B cell (primary cell): ENCODE results near the gene ELMOD3. TPM values are rescaled to one million over a fixed set of nuclear protein-coding genes. Genes with fewer than 3 reads are reported as not detected.
"Not testable (repeated sequence)": the region's sequence is repeated elsewhere in the genome, so short reads cannot be mapped to it uniquely, and the experiment has no call there.

Experiments
- ATAC-seq: fragments of 200-7000 bp; cut with Tn5 transposase; one replicate; pipeline ENCODE4 v1.10.0; 2021; ENCODE audit warnings: low read depth, mild to moderate bottlenecking, moderate number of reproducible peaks, moderate library complexity
- CTCF ChIA-PET: fragments of 350-600 bp; sonication (Branson Sonifier 250); formaldehyde crosslinking; loops from one replicate; lab custom pipeline; 2021; ENCODE audit warnings: antibody characterized with exemption, inconsistent platforms; lab: Charles Lee
- POLR2A ChIA-PET: fragments of 350-600 bp; sonication (Branson Sonifier 250); formaldehyde crosslinking; loops from one replicate; lab custom pipeline; 2021; ENCODE audit warnings: antibody characterized with exemption; lab: Charles Lee
- DNase-seq: peaks from one replicate; pipeline ENCODE4 v3.0.0; 2013
- H2AFZ ChIP-seq: 2 replicates; pipeline ENCODE4 v1.6.1; 2012; ENCODE audit warnings: mild to moderate bottlenecking, low read depth, low read length; ENCODE audit not compliant: insufficient read depth, poor library complexity, severe bottlenecking
- H3K27ac ChIP-seq, 2 donors: 1 replicate in 1 of 2; 2 replicates in 1 of 2; pipeline ENCODE4 v1.5.1; 2012 to 2013; ENCODE audit warnings: low read length in 2 of 2, mild to moderate bottlenecking in 2 of 2, moderate library complexity in 1 of 2
- H3K27me3 ChIP-seq, 4 experiments: fragments of 200-600 bp in 1 of 4; sonication (generic) in 1 of 4; replicated peaks in 1 of 4; 1 replicate in 2 of 4; 2 replicates in 2 of 4; pipeline versions ENCODE4 v1.6.1 to v1.7.0; 2013 to 2016; ENCODE audit warnings: low read length in 3 of 4, mild to moderate bottlenecking in 2 of 4, mixed read lengths in 1 of 4, moderate library complexity in 1 of 4; ENCODE audit not compliant: insufficient read depth in 4 of 4, control insufficient read depth in 3 of 4; ENCODE audit errors: control extremely low read depth in 1 of 4
- H3K36me3 ChIP-seq, 2 experiments: replicated peaks in 1 of 2; 1 replicate in 1 of 2; 2 replicates in 1 of 2; pipeline versions ENCODE4 v1.6.1 to v1.7.1; 2013; ENCODE audit warnings: low read length in 1 of 2; ENCODE audit not compliant: insufficient read depth in 2 of 2, control insufficient read depth in 1 of 2; ENCODE audit errors: control extremely low read depth in 1 of 2, extremely low read depth in 1 of 2
- H3K4me1 ChIP-seq, 2 donors: fragments of 200-600 bp in 1 of 2; sonication (generic) in 1 of 2; 1 replicate in 1 of 2; 2 replicates in 1 of 2; pipeline versions ENCODE4 v1.5.1 to v1.6.1; 2013 to 2017; ENCODE audit warnings: low read length in 2 of 2; ENCODE audit not compliant: control insufficient read depth in 2 of 2, insufficient read depth in 2 of 2
- H3K4me2 ChIP-seq: replicated peaks from 2 replicates; pipeline ENCODE3; 2012; ENCODE audit warnings: mild to moderate bottlenecking, low read depth, low read length; ENCODE audit not compliant: poor library complexity, severe bottlenecking
- H3K4me3 ChIP-seq, 5 experiments: fragments of 200-600 bp in 1 of 5; sonication (generic) in 1 of 5; 1 replicate in 3 of 5; 2 replicates in 2 of 5; pipeline versions ENCODE4 v1.5.1 to v1.7.0; 2011 to 2016; ENCODE audit warnings: low read length in 4 of 5, mild to moderate bottlenecking in 4 of 5, low read depth in 2 of 5, control low read depth in 1 of 5, moderate library complexity in 1 of 5; ENCODE audit not compliant: insufficient read depth in 1 of 5; ENCODE audit errors: control extremely low read depth in 1 of 5, extremely low read depth in 1 of 5
- H3K79me2 ChIP-seq: fragments of 200-600 bp; sonication (generic); one replicate; pipeline ENCODE4 v1.6.0; 2016; ENCODE audit warnings: low read length; ENCODE audit not compliant: control insufficient read depth, insufficient read depth
- H3K9ac ChIP-seq: fragments of 200-600 bp; sonication (generic); 2 replicates; pipeline ENCODE4 v1.6.1; 2017; ENCODE audit warnings: mild to moderate bottlenecking, low read length, moderate library complexity
- H3K9me3 ChIP-seq, 3 donors: one replicate each; pipeline versions ENCODE4 v1.6.1 to v1.7.1; 2013; ENCODE audit warnings: low read length in 2 of 3; ENCODE audit not compliant: control insufficient read depth in 2 of 3, insufficient read depth in 1 of 3; ENCODE audit errors: control extremely low read depth in 1 of 3
- H4K20me1 ChIP-seq: 2 replicates; pipeline ENCODE4 v1.6.0; 2012; ENCODE audit warnings: mild to moderate bottlenecking, low read length; ENCODE audit not compliant: insufficient read depth, control insufficient read depth, poor library complexity, severe bottlenecking
- H3K27ac Mint-ChIP-seq: one replicate; pipeline ENCODE4 v1.8.0; 2021; ENCODE audit warnings: mixed read lengths
- H3K27me3 Mint-ChIP-seq: one replicate; pipeline ENCODE4 v1.8.0; 2021; ENCODE audit warnings: mixed read lengths
- H3K4me1 Mint-ChIP-seq: one replicate; pipeline ENCODE4 v1.8.0; 2021; ENCODE audit warnings: mixed read lengths
- H3K4me3 Mint-ChIP-seq: one replicate; pipeline ENCODE4 v1.8.0; 2021; ENCODE audit warnings: mixed read lengths
- H3K9me3 Mint-ChIP-seq: one replicate; pipeline ENCODE4 v1.8.0; 2022; ENCODE audit warnings: mixed read lengths; ENCODE audit not compliant: insufficient read depth
- EZH2 ChIP-seq: IDR thresholded peaks from 2 replicates; pipeline ENCODE4 v1.6.1; 2012; ENCODE audit warnings: borderline replicate concordance, low read depth, mild to moderate bottlenecking, moderate library complexity, low read length; ENCODE audit not compliant: insufficient read depth, poor library complexity, severe bottlenecking
- WGBS: methylation state at CpG from one replicate; pipeline ENCODE4 v1.1.5; 2013; ENCODE audit warnings: missing lambda C conversion rate; ENCODE audit not compliant: insufficient coverage; 5-methylcytosine and 5-hydroxymethylcytosine counted together
- intact Hi-C: fragments of 100-400 bp; cut with micrococcal nuclease; formaldehyde crosslinking; loops from one replicate; pipeline ENCODE4 v1.10.0; 2022
- polyA plus RNA-seq: library from polyadenylated mRNA; depleted of rRNA; stranded (reverse); fragments of >200 nt; gene quantifications from 2 replicates; pipeline ENCODE4 v1.2.3, GENCODE V29; 2012
- total RNA-seq, 2 donors: library from RNA; stranded (reverse); fragments of 120-200 nt in 1 of 2; gene quantifications; 1 replicate in 1 of 2; 2 replicates in 1 of 2; pipeline versions ENCODE4 v1.2.3 to v1.2.4, GENCODE V29; 2013 to 2022
- TF ChIP-seq, protein P1 (sequence below): fragments of 200-600 bp; IDR thresholded peaks from one replicate; pipeline ENCODE4 v1.8.0; 2022; ENCODE audit warnings: antibody characterized with exemption, mild to moderate bottlenecking

Gene ELMOD3
- total and polyA plus RNA-seq, 2 donors (not counting 1 experiment from before 2014, with no cell fraction given) = 34.3 to 57.6 TPM

DNA sequence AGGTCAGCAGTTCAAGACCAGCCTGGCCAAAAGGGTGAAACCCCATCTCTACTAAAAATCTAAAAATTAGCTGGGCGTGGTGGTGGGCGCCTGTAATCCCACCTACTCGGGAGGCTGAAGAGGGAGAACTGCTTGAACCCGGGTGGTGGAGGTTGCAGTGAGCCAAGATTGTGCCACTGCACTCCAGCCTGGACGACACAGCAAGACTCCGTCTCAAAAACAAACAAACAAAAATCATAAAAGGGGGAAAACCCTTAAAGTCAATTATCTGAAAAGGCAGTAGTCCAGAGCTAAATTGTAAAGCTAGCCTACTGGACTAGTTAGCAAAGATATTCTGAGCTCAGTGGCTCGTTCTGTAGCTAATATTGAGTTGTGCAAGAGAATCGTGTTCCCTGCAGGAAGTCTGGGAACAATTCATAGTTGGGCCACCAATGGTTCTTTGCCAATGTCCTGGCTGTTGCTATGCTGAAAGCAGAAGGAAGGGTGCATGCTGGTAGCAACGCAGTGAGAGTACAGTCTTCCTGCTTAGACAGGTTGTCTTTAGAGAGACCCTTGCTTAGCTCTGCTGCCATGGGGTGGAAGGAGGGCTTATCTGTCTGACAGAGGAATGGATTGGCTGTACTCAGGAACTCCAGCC, 31.1 kb upstream of the ELMOD3 start:
- Histone ChIP-seq H3K4me3 (no peak overlapping the region), H3K9me3 (no peaks in the 10 kb centered on the region), H2AFZ (no peak overlapping the region), H3K36me3 (peaks cover 1 to 85% of the 10 kb centered on the region in 2 experiments), H3K4me2 (no peak overlapping the region), H3K79me2 (peaks cover 96% of the 10 kb centered on the region), H3K27me3 (no peaks in the 10 kb centered on the region), H4K20me1 (peaks cover 85% of the 10 kb centered on the region), H3K4me1 (peaks cover 33 to 60% of the 10 kb centered on the region in 2 donors), H3K9ac (no peak overlapping the region), H3K27ac (no peak overlapping the region)
- 91% methylated on average over 6 of the region's 9 CpGs for WGBS
- TF ChIP-seq, protein P1, sequence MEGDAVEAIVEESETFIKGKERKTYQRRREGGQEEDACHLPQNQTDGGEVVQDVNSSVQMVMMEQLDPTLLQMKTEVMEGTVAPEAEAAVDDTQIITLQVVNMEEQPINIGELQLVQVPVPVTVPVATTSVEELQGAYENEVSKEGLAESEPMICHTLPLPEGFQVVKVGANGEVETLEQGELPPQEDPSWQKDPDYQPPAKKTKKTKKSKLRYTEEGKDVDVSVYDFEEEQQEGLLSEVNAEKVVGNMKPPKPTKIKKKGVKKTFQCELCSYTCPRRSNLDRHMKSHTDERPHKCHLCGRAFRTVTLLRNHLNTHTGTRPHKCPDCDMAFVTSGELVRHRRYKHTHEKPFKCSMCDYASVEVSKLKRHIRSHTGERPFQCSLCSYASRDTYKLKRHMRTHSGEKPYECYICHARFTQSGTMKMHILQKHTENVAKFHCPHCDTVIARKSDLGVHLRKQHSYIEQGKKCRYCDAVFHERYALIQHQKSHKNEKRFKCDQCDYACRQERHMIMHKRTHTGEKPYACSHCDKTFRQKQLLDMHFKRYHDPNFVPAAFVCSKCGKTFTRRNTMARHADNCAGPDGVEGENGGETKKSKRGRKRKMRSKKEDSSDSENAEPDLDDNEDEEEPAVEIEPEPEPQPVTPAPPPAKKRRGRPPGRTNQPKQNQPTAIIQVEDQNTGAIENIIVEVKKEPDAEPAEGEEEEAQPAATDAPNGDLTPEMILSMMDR = no peak
- no peak for TF ChIP-seq EZH2
- Mint-ChIP-seq H3K27me3 (no peaks in the 10 kb centered on the region), H3K9me3 (no peaks in the 10 kb centered on the region), H3K27ac (no peak overlapping the region), H3K4me1 (peaks cover 88% of the 10 kb centered on the region), H3K4me3 (peak overlapping the region; percentile 100)
- no peak for DNase-seq
- intact Hi-C loops = no loop called here
- CTCF ChIA-PET = interaction anchor here (1.0 to 3.1 kb wide), 2 partner anchors 23 to 32 kb away, joined by 3 to 11 read pairs; no protein-coding TSS in a partner anchor
- POLR2A ChIA-PET = no interaction called here
- ATAC-seq = no peak

DNA sequence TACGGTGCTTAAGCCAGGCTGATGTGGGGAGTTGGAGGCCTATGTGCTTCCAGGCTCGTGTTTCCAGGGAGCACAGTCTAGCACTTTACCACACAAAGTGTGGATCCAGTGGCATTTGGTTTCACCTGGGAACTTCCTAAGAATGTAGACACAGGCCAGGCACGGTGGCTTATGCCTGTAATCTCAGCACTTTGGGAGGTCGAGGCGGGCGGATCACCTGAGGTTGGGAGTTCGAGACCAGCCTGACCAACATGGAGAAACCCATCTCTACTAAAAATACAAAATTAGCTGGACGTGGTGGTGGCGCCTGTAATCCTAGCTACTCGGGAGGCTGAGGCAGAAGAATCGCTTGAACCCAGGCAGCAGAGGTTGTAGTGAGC, 30.6 kb upstream of the ELMOD3 start:
- ChIA-PET CTCF (interaction anchor here (3.1 kb wide), 1 partner anchor 24 kb away, joined by 11 read pairs; no protein-coding TSS in a partner anchor), POLR2A (interaction anchor here (0.7 kb wide), 2 partner anchors 13 to 23 kb away, joined by 3 to 4 read pairs; no protein-coding TSS in a partner anchor)
- intact Hi-C loops, ATAC-seq, H3K27me3 ChIP-seq, H3K4me2 ChIP-seq, H2AFZ ChIP-seq, H3K27me3 Mint-ChIP-seq, H3K9me3 ChIP-seq, H3K27ac Mint-ChIP-seq, DNase-seq, H3K9me3 Mint-ChIP-seq, H3K27ac ChIP-seq, H3K9ac ChIP-seq, H3K4me3 ChIP-seq: not testable (repeated sequence)
- Mint-ChIP-seq H3K4me3 (peak overlapping the region; percentile 100), H3K4me1 (peaks cover 86% of the 10 kb centered on the region)
- Histone ChIP-seq H4K20me1 (peaks cover 80% of the 10 kb centered on the region), H3K4me1 (peaks cover 38 to 60% of the 10 kb centered on the region in 2 donors), H3K36me3 (peaks cover 1 to 81% of the 10 kb centered on the region in 2 experiments), H3K79me2 (peaks cover 91% of the 10 kb centered on the region)
- WGBS = 97% methylated on average over 7 of the region's 11 CpGs
